SH-SY5Y (cell line): ENCODE results near the gene KRT4.

Experiments
- GATA2 ChIP-seq: IDR thresholded peaks from 2 replicates; pipeline ENCODE4 v1.6.1; 2011; ENCODE audit warnings: mild to moderate bottlenecking, low read depth, low read length
- GATA3 ChIP-seq: IDR thresholded peaks from 2 replicates; pipeline ENCODE4 v1.6.1; 2011; ENCODE audit warnings: low read depth, mild to moderate bottlenecking, low read length, moderate library complexity

The KRT4 gene

DNA sequence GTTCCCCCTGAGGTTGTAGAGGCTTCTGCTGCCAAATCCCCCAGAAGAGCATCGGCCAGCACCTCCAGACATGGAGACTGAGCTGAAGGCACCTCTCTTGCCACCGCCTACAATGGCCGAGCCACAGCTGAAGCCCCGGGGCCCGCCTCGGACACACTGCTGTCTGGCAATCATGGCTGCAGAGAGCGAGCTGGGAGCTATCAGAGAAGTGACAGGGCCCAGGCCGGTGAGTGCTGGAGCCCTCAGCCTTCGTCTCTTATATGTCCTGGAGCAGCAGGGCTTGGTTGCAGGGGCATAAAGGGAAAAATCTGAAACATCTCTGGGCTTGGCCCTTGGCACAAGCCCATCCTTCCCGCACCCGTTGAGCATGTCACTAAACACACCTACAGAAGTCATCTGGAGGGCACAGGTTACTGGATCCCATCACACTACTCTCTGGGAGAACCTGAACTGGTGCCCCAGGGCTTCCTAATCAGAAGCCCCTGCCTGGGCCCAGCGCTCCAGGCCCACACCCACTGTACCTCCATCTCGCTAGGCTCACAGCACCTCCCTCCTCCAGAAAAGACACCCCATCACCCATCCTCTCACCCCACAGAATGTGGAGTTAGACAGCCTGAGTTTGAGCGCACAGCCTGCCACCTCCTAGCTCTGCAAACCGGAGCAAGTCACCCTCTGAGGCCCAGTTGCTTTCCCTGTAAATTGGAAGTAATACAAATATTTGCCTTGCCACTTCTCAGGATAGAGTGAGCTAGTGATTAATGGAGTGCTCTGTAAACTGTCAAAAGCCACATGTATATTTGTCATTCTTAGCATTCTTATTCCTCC lies at the start of gene KRT4:
Gene KRT4 (minus strand): TSS at position 232 of the 825 bp plus-strand sequence. CDS start 58 bp downstream, at position 174.
- TF ChIP-seq GATA2 (no peak), GATA3 (no peak)

GRCh38 chr12:52862023-52862422 lies 48.1 kb upstream of the KRT4 start:
- TF ChIP-seq GATA3, result no peak
- TF ChIP-seq GATA2, result no peak

GRCh38 chr12:52861511-52861910 lies 47.6 kb upstream of the KRT4 start:
- TF ChIP-seq GATA2, result no peak
- no peak for TF ChIP-seq GATA3

DNA sequence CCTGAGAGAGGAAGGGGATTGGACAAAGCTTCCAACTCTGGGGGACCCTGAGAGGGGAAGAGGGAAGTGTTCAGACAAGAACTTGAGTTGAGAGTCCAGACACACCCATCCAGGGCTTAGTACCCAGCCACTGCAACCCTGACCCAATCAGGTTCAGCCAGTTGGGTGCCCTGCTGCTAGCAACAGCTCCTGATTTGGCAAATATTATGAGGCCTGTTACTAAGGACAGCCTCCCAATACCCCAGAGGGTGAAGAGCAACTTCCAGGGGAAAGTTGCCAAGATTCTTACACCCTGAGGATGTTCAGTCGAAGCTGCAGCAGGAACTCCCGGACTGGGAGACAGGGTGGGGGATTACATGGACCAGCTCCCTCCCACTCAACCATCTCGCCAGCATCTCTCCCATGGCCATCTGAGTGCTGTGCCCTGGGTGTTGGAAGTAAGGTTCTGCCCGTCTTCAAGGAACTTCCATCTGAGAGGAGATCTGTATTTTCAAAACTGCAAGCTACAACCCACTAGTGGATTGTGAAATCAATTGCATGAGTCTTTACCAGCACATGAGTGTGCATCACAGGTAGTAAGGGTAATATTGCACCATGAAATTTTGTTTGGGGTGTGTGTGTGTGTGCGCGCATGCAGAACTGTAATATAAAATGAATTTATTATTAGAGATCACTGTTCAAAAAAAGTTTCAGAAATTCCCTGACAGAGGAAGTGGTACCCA lies 46.3 kb upstream of the KRT4 start:
- no peak for TF ChIP-seq GATA3
- TF ChIP-seq GATA2, result no peak

GRCh38 chr12:52857500-52857899 lies 43.6 kb upstream of the KRT4 start:
- TF ChIP-seq GATA3, result no peak
- no peak for TF ChIP-seq GATA2

- TF ChIP-seq GATA2 (no peak), GATA3 (no peak)
Measured at GRCh38 chr12:52856787-52857186, 42.9 kb upstream of the KRT4 start.

- TF ChIP-seq GATA3, result no peak
- no peak for TF ChIP-seq GATA2
Measured at GRCh38 chr12:52851787-52852186, 37.9 kb upstream of the KRT4 start.

DNA sequence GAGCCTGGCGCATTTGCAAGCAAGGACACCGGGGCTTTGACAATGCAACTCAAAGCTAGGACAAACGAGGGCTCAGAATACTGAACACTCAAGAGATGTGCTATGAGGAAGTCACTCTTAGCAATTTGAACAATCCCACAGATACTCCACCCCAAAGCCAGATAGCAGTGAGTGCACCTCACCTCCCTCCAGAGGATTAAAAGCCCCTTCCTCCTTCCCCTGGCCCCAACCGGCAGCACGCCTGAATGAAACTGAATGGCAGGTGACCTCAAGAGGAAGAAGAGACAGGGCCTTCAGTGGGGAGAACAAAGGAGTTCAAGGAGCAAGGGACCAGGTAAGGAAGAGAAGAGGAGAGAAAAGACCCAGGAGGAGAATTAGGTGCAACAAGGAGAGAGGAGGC lies 36.8 kb upstream of the KRT4 start:
- TF ChIP-seq GATA3 (no peak), GATA2 (no peak)

DNA sequence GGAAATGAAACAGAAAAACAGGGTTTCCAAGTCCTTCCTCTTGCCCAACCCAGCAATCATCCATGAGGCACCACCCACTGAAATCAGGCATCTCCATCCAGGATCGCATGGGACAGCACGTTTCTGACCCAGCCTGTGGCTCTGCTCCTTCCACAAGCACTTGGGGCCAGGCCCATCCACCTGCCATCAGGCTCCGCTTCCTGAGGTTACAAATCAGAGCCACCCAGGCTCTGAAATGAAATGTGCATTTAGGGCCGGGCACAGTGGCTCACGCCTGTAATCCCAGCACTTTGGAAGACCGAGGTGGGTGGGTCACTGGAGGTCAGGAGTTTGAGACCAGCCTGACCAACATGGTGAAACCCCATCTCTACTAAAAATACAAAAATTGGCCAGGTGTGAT lies 35.6 kb upstream of the KRT4 start:
- TF ChIP-seq GATA2, result no peak
- no peak for TF ChIP-seq GATA3

- TF ChIP-seq GATA2 (no peak), GATA3 (no peak)
Measured at GRCh38 chr12:52848661-52849255, 34.8 kb upstream of the KRT4 start, which contains the start of gene KRT78. TSS of gene KRT78 (minus strand) at chr12:52848994. CDS start at chr12:52848930, 64 bp downstream.

DNA sequence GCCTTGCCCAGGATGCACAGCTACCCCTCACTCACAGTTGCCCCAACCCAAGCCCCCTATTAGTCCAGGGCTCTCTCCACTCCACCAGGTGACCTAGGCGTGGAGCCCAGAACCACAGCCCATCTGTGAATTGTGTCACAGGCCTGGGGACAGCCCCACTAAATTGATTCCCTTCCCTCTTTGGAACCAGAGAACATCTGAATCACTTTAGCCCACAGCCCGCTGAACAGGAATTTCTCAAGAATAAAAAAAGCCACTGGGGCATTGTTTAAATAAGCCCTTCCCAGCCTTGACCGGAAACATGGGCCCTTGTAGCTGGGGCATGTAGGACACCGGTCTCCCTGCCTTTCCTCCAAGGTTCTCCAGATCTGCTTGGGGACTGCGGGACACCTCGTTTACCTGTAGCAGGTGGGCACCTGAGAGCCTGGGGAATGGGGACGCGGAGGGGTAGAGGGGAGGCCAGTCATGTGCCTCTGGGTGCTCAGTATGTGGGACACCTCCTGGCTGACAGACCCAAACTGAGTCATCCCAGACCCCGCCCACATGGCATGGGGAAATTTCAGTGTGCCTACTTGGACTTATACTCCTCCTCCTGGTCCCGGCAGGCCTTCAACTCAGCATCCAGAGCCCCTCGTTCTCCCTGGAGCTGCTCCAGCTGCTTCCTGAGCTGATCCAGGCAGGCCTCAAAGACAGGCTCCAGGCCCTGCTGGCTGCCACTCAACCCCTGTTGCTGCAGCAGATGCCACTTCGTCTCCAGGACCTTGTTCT lies 33.6 kb upstream of the KRT4 start:
- no peak for TF ChIP-seq GATA2
- TF ChIP-seq GATA3, result no peak

DNA sequence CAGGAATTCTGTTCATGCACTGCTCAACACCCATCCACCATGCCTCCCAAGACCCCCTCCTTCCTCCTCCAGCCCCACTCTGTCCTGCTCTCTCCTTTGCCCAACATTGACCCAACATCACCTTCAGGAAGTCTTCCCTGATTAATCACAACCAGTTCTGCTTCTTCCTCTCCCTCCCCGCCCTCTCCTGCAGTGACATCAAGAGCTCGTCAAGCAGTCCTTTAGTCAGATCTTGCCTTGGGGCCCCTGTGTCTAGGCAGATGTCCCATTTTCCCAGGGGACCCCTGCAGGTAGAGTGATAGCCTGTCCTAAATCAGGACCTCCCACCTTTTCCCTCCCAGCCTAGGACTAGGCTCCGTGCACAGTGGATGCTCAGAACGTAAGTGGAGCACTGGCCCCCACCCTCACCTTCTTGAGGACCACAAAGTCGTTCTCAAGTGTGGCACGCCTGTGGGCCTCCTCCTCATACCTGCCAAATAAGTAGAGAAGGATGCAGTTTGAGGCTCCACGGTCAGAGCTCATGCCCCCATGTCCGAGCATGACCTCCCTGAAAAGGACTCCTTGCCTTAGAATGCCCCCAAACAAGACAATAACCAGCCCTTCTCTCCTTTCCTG lies 32.5 kb upstream of the KRT4 start:
- TF ChIP-seq GATA2, result no peak
- no peak for TF ChIP-seq GATA3

- TF ChIP-seq GATA2 (no peak), GATA3 (no peak)
Measured at GRCh38 chr12:52845946-52846345, 32.0 kb upstream of the KRT4 start.

GRCh38 chr12:52844386-52844785 lies 30.5 kb upstream of the KRT4 start:
- TF ChIP-seq GATA2, result no peak
- no peak for TF ChIP-seq GATA3
